HG02973 (cell line): ENCODE results near the gene CDC42BPB.

Experiments used
- ATAC-seq: cut with Tn5 transposase; IDR thresholded peaks from one replicate; pipeline ENCODE4 v1.9.1; 2021; ENCODE audit warnings: moderate library complexity; ENCODE audit not compliant: unreplicated experiment

The CDC42BPB gene

GRCh38 chr14:102969901-102970300 lies 87.4 kb downstream of the CDC42BPB start:
- ATAC-seq, result no peak

DNA sequence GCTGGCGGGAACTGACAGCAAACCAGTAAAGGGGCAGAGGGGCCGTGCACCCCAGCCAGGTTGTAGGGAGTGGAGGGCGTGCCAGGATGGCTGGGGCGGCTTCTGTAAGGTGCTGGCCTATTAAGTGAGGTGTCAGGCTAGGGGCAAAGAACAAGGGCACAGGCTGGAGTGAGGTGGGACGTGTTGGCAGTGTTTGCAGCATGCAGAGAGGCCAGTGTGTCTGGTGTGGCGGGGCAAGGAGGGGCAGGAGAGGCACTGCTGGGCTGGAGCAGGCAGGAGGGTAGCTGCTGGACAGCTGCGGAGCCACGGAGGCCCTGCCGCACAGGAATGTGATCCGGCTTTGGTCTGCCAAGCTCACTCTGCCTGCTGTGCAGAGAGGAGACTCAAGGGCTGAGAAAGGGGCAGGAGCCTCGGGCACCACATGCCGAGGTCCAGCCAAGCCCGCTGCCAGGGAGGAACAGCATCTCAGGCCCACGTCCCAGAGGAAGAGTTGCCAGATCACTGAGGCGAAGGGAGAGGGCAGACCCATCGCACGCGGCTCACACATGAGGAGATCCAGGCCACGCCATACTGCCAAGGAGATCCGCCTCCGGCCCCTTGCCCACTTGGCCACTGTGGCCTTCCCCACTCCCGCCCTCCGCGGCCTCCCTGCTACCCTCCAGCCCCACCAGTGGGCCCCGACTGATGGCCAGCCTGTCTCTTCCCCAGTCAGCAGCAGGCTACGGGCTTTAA lies 88.1 kb downstream of the CDC42BPB start:
- no peak for ATAC-seq

DNA sequence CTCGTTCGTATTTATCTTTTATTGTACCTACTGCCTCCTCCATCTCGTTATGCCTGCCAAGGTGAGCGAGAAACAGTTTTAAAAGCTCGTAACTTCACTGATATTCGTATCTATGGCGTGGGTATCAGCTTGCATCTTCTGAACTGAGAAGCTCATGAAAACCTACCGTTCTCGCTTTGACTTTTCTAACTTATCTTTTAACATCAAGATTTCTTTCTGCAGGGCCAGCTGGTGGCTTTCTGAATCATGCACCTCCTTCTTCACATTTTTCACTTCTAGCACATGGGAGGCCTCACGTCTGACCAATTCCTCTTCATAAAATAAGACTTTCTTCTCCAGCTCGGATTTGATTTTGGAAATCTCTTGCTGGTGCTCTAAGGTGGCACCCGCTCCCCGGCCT lies 89.0 kb downstream of the CDC42BPB start:
- ATAC-seq, result no peak

DNA sequence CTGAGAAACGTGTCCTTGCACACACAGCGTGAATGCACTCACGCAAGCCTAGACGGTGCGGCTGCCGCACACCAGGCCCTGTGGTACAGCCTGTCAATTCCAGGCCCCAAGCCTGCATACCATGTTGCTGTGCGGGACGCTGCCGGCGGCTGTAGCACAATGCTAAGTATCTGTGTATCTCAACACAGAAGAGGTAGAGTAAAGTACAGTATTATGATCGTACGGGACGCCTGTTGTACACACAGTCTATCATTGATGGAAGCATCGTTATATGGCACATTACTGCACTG lies 89.9 kb downstream of the CDC42BPB start:
- no peak for ATAC-seq

GRCh38 chr14:102966681-102967505 lies 90.5 kb downstream of the CDC42BPB start:
- ATAC-seq, result no peak

GRCh38 chr14:102965971-102966655 lies 91.2 kb downstream of the CDC42BPB start:
- ATAC-seq, result no peak

GRCh38 chr14:102965282-102965681 lies 92.1 kb downstream of the CDC42BPB start:
- ATAC-seq, result no peak

GRCh38 chr14:102964152-102964730 lies 93.1 kb downstream of the CDC42BPB start:
- no peak for ATAC-seq

DNA sequence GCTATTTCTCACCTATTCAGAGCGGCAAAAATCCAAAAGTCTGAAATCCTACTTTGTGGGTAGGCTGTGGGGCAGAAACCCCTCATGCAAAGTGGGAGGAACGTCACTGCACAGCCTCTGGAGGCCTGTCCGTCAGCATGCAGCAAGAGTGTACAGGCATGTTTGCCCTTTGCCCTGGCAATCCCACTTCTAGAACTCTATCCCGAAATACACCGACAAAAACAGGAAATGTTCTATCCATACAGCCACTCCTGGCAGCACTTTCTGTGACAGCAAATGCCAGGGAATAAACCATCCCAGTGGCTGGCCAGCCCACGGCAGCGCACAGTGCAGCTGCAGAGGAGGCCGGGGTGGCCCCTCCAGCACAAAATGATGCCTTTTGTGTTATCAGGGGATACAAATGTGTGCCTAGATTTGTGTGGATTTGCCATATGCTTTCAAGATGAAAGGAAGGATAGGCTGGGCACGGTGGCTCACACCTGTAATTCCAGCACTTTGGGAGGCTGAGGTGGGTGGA lies 95.2 kb downstream of the CDC42BPB start:
- ATAC-seq, result no peak

DNA sequence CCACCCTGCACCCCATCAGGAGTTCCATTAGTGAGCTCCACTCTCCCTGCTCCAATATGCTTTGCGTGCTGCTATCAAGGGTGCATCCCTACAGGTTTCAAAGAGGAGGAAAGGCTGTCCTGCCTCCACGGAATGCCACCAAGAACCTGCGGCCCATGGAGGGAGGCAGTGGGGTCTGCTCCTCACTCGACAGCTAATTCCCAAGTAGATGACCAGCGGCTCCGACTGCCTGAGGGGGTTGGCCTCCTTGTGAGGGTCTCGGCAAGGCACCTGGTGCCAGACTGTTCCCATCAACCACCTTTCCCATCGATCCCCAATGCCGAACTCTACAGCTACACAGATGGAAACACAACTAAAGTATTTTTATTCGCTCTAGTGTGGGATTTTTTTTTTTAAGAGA lies 98.9 kb downstream of the CDC42BPB start:
- no peak for ATAC-seq

DNA sequence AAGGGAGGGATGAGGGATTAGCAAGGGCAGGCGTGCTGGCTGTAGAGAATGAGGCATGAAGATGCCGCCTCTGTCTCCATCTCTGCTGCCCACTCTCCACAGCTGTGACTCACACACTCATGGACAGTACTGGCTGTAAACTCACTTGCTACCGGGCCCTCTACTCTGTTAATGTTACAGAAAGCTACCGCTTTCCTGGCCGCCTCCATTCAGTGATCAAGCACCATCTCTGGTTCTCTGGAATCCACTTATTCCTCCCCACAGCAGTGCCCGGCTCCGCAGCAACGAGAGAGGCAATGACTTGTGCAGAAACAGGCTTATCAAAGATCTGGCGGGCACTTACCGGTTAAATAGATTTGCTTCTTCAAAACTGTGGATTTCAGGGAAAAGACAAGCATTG lies 100.1 kb downstream of the CDC42BPB start:
- no peak for ATAC-seq

GRCh38 chr14:102955636-102956408 lies 101.5 kb downstream of the CDC42BPB start:
- no peak for ATAC-seq

- no peak for ATAC-seq
Observed at GRCh38 chr14:102954081-102954789, 103.1 kb downstream of the CDC42BPB start.

- ATAC-seq, result no peak
Observed at GRCh38 chr14:102953100-102953499, 104.2 kb downstream of the CDC42BPB start.

- no peak for ATAC-seq
Observed at GRCh38 chr14:102952276-102952675, 105.1 kb downstream of the CDC42BPB start.

DNA sequence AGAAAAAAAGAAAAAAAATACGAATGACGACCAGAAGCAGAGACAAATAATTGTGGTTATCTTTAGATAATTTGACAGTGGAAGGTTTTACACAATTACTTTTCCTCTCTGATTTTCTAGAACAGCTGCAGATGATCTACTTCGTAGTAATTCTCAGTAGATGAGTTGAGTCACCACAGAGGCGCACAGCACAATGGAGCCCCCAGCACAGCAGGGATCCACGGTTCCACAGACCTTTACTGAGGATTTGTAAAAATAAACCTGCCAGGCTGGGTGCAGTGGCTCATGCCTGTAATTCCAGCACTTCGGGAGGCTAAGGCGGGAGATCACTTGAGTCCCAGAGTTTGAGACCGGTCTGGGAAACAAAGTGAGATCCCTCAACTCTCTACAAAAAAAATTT lies 105.5 kb downstream of the CDC42BPB start:
- no peak for ATAC-seq

DNA sequence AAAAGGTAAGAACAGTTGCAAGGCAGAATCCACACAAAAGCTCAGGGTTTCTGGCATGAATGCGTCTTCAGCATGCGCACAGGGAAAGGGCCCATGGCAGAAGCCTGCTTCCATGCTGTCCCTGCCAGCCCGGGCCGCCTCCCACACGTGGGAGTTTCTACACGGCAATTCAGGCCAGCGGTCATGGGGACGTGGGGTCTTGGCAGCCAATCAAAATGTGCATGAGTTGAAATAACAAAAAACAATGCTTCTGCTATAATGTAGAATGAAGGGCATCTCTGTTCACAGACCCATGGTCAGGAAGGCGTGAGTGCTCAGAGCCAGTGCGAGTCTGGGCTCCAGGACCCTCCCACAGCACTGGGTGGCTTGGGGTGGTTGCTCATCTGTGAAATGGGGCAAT lies 106.3 kb downstream of the CDC42BPB start:
- ATAC-seq, result no peak

GRCh38 chr14:102949801-102950451 lies 107.4 kb downstream of the CDC42BPB start:
- ATAC-seq, result no peak

DNA sequence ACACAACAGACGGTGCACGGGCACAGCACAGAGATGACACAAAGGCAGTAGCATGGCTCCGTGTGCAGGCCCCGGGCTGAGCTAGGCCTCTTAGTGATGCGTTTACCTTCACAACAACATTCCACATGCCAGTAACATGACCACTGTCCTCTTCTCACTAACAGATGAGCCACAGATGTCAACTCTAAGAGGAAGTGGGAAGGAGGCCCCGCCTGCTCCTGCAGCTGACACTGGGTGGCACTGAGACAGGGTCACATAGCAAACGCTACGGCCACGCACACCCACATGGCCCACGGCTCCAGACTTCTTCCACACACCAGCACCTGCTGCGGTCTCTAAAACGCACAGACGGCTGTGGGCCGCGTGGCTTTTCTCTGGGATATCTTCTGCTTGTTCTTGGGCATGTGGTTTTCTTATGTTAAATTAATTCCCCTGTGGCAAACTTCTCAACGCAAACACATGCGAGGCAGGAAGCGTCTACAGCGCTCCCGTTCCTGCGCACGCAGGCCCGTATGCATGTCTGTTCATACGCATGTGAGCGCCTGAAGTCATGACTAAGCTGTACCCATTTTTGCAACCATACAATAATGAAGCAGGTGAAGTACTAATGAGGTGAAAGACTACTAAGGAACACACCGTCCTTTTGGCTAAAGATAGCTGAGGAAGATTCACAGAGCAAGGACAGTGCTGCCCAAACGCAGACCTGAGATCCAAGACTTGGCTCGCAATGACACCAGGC lies 108.1 kb downstream of the CDC42BPB start:
- ATAC-seq, result no peak
